NCI-H446 (cell line): Measurements from ENCODE around the gene POLA1.

ENCODE experiments used
- DNase-seq, 2 experiments: peaks; one replicate each; lab custom pipeline; 2025; lab: John Stamatoyannopoulos, UW

Gene POLA1

GRCh38 chrX:24877854-24878650, 184.3 kb downstream of the POLA1 start:
- DNase-seq: no peak

DNA sequence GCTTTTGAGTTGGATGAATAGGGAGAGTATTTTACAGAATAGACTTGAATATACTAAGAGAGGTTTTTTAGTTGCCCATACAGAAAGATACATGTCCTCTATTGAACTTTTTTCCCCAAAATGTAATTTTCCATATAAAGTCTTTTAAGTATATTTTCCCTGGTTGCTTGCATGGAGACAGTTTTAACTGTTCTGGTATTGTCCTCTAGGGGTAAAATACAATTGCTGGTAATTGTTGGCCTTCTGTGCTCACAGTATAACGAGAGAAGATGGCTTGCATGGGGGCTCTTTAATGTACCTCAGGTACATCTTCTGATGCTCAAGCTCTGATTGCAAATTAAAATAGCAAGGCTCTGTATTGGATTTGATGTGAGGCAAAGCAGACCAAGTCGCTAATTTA, 186.0 kb downstream of the POLA1 start:
- DNase-seq: no peak

GRCh38 chrX:24886916-24887315, 193.2 kb downstream of the POLA1 start:
- no peak for DNase-seq

DNA sequence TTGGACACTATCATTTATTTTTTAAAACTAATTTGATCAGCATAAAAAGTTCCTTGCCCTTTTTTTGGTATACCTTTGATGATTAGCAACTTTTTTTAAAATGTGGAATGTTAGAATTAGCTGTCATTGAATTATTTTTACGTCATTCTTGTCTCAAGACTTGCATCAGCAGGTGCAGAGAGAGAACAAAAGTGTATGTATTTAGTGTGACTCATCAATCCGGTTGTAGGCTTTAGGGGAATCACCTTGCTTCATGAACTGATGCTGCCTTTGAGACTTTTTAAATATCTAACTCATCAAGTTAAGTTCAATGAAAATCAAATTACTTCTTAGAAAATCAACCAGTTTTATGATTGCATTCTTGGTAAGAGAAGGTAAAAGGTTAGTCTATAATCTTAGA, 197.0 kb downstream of the POLA1 start:
- no peak for DNase-seq

DNA sequence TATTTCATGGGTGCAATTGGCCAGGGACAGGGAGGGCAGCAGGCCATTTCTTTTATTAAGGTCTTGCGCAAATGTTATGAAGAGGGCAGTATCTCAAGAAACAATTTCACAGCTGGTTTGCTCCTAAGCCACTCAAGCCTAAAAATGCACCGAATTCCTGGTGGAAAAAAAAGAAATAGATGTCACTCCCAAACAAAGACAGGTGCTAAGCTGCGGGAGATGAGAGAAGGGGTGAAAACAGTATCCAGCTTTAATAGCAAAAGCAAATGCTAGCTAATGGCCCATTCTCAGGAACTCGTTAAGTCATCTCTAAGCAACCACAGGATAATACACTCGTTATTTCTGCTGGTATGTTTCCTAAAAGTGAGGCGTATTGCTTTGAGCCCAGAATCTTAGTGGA, 205.7 kb downstream of the POLA1 start:
- DNase-seq: no peak

DNA sequence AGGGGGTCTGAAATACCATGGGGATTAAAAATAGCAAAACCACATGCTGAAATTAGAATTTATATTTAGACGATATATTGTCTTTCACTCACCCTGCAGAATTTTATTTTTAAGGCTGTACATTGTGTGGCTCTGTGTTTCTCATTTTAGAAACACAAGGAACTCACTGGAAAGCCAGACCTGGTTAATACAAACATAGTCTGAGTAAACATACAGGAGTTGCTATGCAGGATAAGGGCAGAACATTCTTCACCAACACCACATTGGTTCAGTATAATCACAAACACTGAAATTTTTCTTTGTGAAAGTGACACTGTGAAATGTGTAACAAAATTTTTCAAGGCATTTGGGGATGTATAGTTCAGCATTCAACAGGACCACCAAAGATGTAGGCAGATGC, 206.5 kb downstream of the POLA1 start:
- DNase-seq: no peak

DNA sequence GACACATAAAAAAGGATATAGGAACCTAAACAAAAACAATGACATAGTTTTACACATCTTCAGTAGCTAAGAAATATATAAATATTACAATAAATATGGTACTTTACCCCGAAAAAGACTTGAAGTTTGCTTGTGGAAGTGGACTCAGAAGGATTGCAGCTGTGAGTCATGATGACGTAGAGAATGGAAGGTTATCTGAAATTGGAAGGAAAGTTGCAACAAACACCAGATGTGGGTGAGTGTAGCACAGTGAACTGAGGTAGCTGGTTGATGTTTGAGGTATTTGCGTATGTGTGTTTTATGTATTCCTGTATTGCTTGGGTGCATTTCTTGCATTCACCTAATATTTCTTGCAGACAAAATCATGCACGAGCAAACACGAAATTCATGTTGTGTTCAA, 209.1 kb downstream of the POLA1 start:
- no peak for DNase-seq

- no peak for DNase-seq
Measured at GRCh38 chrX:24918715-24919114, 225.0 kb downstream of the POLA1 start.

- DNase-seq: no peak
Measured at GRCh38 chrX:24920769-24921168, 227.1 kb downstream of the POLA1 start.

GRCh38 chrX:24925430-24925829, 231.7 kb downstream of the POLA1 start:
- DNase-seq: no peak

GRCh38 chrX:24927372-24927771, 233.7 kb downstream of the POLA1 start:
- no peak for DNase-seq

GRCh38 chrX:24928114-24928513, 234.4 kb downstream of the POLA1 start:
- no peak for DNase-seq

- no peak for DNase-seq
Measured at GRCh38 chrX:24934279-24934678, 240.6 kb downstream of the POLA1 start.

DNA sequence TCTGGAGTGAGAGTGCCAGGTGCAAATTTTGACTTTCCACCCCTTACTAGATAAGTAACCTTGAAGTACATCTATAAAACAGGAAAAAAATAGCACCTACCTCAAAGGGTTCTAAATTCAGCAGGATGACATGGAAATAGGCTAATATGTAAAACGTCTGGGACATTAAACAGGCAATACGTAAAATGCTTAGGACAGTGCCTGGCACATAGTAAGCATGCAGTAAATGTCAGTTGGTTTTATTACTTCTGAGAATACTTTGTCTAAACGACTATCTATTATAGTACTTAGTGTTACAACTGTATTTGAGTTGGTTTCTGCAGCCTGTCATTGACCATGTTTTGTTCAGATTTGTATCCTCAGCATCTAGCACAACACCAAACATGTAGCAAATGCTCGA, 251.3 kb downstream of the POLA1 start:
- no peak for DNase-seq

DNA sequence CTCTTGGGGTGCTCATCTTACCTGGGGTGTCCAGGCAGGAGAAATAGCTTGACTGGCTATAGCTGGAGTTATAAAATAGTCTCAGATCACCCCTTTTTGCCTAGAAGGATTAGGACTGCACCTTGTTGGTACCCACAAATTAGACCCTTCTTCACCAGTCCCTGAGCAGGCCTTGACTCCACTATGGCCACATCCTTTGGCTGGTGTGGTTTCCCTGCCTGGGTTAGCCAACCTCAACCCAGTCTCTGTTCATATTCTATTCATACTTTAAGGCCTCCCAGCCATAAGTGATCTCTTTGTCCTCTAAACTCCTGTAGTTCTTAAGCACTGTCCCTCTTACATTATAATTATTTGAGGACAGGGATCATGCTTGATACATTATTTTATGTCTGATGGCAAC, 252.7 kb downstream of the POLA1 start:
- no peak for DNase-seq

DNA sequence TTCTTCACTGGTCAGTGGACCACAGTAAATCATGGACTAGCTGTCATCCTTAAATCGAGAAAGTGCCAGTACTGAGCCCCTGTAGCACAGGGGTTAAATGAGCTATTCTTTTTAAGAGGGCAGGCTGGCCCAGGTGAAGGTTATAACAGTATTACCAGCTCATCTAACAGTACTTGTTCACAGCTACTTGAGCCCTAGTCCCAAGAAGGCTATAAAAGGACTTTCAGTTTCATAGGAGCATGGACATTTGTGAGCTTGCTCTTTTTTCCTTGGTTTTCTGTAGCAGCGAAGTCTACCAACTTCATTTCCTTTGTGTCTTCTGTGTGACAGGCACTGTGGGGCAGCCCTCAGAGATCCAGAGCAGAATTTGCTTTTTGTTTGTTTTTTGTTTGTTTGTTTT, 261.0 kb downstream of the POLA1 start:
- no peak for DNase-seq

GRCh38 chrX:24955372-24955930, 261.7 kb downstream of the POLA1 start:
- no peak for DNase-seq

DNA sequence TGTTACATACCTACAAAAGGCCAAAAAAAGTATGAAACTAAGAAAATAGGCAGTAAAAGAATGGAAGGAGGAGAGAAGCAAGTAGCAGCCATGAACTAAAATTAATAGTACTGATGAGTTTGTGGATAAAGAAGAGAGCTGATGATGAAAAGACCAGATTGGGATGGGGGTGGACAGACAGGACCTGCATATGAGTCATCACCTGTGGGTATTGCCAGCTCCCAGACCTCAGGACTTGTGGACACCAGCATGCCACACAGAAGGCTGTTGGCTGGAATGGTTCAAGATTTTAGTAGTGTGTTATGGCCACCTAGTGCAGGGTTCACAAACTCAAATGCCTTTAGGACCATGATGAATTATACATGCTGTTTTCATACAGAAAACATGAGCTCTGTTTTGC, 263.1 kb downstream of the POLA1 start:
- peak in 1 of 2 experiments; percentile 8 for DNase-seq

DNA sequence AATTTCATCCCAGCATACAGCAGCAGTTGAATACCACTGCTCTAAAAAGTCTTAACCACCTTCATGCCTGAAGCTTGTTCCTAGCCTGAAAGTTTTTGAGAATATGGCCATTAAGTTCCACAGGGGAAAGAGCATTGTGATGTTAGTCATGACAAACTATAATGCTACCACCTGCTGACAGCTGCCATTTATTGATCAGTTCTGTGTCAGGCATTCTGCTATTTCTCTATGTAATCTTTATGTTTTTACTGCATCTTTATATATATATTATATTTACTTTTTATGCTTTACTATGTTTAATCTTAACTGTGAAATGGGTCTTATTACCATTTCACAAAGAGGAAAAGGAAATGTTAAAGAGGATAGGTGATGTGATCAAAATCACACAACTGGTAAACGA, 268.1 kb downstream of the POLA1 start:
- DNase-seq: no peak

DNA sequence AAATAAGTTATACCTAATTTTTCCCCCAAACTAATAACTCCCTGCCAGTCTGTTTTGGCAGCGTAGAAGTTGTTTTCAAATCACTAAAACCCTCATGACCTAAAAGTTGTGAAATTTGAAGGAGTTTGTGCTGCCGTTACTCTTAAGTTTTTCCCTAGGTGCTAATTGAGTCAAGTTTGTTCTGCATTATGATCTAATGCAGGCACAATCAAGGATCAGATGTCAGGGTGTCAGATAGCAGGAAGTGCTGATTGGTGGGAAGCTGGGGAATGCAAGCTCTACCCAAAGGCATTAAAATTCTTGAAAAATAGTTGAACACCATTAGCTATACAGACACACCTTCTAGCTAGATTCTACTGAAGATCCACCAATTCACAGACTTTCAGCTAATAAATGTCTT, 270.1 kb downstream of the POLA1 start:
- no peak for DNase-seq

DNA sequence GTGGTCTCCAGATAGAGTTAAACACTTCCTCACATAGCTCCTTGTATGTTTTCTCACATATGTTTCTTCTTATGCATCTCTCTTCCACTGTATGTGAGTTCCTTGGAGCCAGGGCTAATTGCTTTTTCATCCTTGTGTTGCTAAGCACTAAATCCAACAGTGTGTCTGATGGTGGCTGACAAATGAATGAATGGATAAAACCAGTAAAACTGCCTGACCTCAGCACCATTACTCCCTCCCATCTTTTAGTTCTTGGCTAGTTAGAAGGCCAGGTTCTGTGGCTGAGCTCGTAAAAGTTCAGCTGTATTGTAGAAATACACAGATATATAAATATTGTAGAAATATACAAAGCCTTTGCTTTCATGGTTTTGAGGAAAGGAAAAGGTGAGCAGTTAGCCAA, 271.7 kb downstream of the POLA1 start:
- DNase-seq: no peak

GRCh38 chrX:24969812-24970211, 276.1 kb downstream of the POLA1 start:
- DNase-seq: no peak

- no peak for DNase-seq
Measured at GRCh38 chrX:24979081-24979480, 285.4 kb downstream of the POLA1 start.

DNA sequence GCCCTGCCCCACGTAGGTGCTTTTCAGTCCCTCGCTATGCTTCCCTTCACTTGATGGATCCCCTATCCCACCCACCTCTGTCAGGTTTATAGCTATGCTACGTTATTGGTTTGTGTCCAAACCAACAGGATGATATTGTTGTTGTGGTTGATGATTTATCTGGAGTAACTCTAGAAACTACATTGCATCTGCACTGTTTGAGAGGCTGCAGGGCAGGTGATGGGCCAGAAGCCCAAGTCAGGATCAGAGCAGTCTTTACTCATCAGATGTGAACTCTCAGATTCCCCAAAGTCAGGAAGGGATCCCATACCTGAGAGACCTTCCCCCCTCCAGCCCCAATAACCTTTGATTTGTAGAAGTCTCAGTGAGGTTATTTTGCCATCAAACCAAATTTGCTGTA, 287.3 kb downstream of the POLA1 start:
- no peak for DNase-seq
